Stimulated activated CD4-positive, alpha-beta T cell treated with anti-CD3 and anti-CD28 coated beads, Interleukin-4, amount 100 ng/mL, for 48 hours (primary cell): ENCODE results near the gene HMGN4.

Experiments
- DNase-seq, 2 donors: peaks; one replicate each; pipeline ENCODE4 v3.0.0-alpha.2; 2020; ENCODE audit warnings: low read depth in 2 of 2

HMGN4 gene

GRCh38 chr6:26577720-26578072 lies 39.5 kb downstream of the HMGN4 start:
- no peak for DNase-seq

GRCh38 chr6:26578279-26578678 lies 40.1 kb downstream of the HMGN4 start:
- DNase-seq: no peak

- no peak for DNase-seq
Measured at GRCh38 chr6:26578741-26579140, 40.6 kb downstream of the HMGN4 start.

DNA sequence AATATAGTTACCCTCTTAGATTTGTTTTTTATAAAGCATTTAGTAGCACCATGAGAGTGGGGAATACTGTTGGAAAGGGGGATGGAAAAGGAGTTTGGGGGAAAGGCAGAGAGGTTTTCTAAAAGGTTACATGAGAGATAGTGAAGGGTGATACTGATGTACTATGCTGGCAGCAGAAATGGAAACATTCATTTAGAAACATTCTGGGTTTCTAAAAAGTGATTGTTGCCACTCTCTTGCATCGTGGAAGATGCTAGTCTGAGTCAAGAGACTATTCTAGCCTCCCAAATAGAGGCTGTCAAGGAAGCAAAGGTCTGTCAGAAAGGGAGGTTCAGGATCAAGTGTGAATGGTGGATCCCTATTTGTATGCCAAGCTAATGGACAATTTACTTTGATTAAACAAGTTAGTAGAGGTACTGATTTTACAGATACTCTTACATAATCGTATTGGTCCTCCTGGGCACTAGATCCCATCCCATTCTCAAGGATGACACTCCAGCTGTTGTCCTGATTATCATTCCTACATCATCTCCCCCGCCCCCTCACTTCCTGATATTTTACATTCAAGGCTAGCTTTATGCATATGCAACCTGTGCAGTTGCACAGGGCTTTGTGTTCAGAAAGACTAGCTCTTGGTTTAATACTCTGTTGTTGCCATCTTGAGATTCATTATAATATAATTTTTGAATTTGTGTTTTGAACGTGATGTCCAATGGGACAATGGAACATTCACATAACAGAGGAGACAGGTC lies 43.2 kb downstream of the HMGN4 start:
- no peak for DNase-seq

- no peak for DNase-seq
Measured at GRCh38 chr6:26588965-26589364, 50.8 kb downstream of the HMGN4 start.

GRCh38 chr6:26592649-26593048 lies 54.5 kb downstream of the HMGN4 start:
- no peak for DNase-seq

GRCh38 chr6:26593278-26594130 lies 55.3 kb downstream of the HMGN4 start:
- no peak for DNase-seq

GRCh38 chr6:26594131-26594498 lies 55.9 kb downstream of the HMGN4 start:
- no peak for DNase-seq

- DNase-seq: peak; percentile 42 to 62
Measured at GRCh38 chr6:26594730-26595632, 56.8 kb downstream of the HMGN4 start.

- DNase-seq: peak; percentile 84 to 87
Measured at GRCh38 chr6:26595669-26596269, 57.6 kb downstream of the HMGN4 start.
